HepG2 (cell line): ENCODE data around the gene FOSL2. TPM values are rescaled to one million over a fixed set of nuclear protein-coding genes. Genes with fewer than 3 reads are reported as not detected.

Experiments used
- ARNT ChIP-seq: fragments of 450-650 bp; IDR thresholded peaks from 2 replicates; pipeline ENCODE4 v1.6.1; 2017
- ATF2 ChIP-seq: sonication (generic); formaldehyde crosslinking; IDR thresholded peaks from 2 replicates; pipeline ENCODE4 v1.4.0; 2020; ENCODE audit warnings: missing genetic modification reagents
- CREB3 ChIP-seq: sonication (generic); formaldehyde crosslinking; IDR thresholded peaks from 2 replicates; pipeline ENCODE4 v1.5.0; 2020; ENCODE audit warnings: missing genetic modification reagents
- FIP1L1 ChIP-seq: fragments of 200-400 bp; formaldehyde crosslinking; IDR thresholded peaks from 2 replicates; pipeline ENCODE4 v1.6.1; 2018; ENCODE audit warnings: low read depth, mild to moderate bottlenecking, low read length, moderate library complexity, borderline replicate concordance; ENCODE audit not compliant: insufficient read depth
- MTF2 ChIP-seq: sonication (generic); formaldehyde crosslinking; IDR thresholded peaks from 2 replicates; pipeline ENCODE4 v1.5.0; 2020; ENCODE audit warnings: missing genetic modification reagents, borderline replicate concordance
- RFX5 ChIP-seq: IDR thresholded peaks from 2 replicates; pipeline ENCODE4 v1.6.1; 2011; ENCODE audit warnings: low read depth, low read length, improper control_type of control experiment
- ZNF441 ChIP-seq: sonication (generic); formaldehyde crosslinking; IDR thresholded peaks from 2 replicates; pipeline ENCODE4 v1.7.0; 2021; ENCODE audit warnings: missing genetic modification reagents, borderline replicate concordance
- ZNF510 ChIP-seq: sonication (generic); formaldehyde crosslinking; IDR thresholded peaks from 2 replicates; pipeline ENCODE4 v1.4.0; 2020; ENCODE audit warnings: low read depth, mild to moderate bottlenecking, missing genetic modification reagents
- ZNF709 ChIP-seq: sonication (generic); formaldehyde crosslinking; IDR thresholded peaks from 2 replicates; pipeline ENCODE4 v1.5.0; 2020; ENCODE audit warnings: mild to moderate bottlenecking, missing genetic modification reagents
- polyA plus RNA-seq, 8 experiments: library from polyadenylated mRNA; depleted of rRNA in 3 of 8; stranded (reverse) in 7 of 8; unstranded in 1 of 8; fragments of >200 nt; fragmentation: Illumina TruSeq in 4 of 8; extraction: Trizol in 4 of 8; gene quantifications; 2 replicates each; pipeline versions ENCODE4 v1.2.1 to v1.2.3, GENCODE V29; 2011 to 2016; ENCODE audit warnings: low read depth in 4 of 8, missing spikeins in 1 of 8, mixed read lengths in 1 of 8; ENCODE audit not compliant: insufficient read depth in 1 of 8
- total RNA-seq, 5 experiments: library from RNA; depleted of rRNA; stranded (reverse); fragments of >200 nt; fragmentation: Illumina TruSeq; extraction: Trizol; gene quantifications; 2 replicates each; pipeline ENCODE4 v1.2.3, GENCODE V29; 2016; ENCODE audit warnings: low read depth in 1 of 5
- TF ChIP-seq, protein P1 (sequence below): sonication (generic); formaldehyde crosslinking; IDR thresholded peaks from 2 replicates; pipeline ENCODE4 v1.5.0; 2020; ENCODE audit warnings: mild to moderate bottlenecking, missing genetic modification reagents, borderline replicate concordance

FOSL2 gene
- total and polyA plus RNA-seq, 2 of the 13 experiments (the other 11 are each of a cell fraction or from before 2014, with no cell fraction given): 3.4 to 18.1 TPM

- TF ChIP-seq CREB3 (CRISPR knock-in tag) (no peak), ARNT (no peak), MTF2 (no peak), RFX5 (no peak), ZNF510 (CRISPR knock-in tag) (no peak), ZNF441 (CRISPR knock-in tag) (no peak), FIP1L1 (no peak), ATF2 (CRISPR knock-in tag) (no peak), ZNF709 (CRISPR knock-in tag) (no peak)
- TF ChIP-seq, protein P1, sequence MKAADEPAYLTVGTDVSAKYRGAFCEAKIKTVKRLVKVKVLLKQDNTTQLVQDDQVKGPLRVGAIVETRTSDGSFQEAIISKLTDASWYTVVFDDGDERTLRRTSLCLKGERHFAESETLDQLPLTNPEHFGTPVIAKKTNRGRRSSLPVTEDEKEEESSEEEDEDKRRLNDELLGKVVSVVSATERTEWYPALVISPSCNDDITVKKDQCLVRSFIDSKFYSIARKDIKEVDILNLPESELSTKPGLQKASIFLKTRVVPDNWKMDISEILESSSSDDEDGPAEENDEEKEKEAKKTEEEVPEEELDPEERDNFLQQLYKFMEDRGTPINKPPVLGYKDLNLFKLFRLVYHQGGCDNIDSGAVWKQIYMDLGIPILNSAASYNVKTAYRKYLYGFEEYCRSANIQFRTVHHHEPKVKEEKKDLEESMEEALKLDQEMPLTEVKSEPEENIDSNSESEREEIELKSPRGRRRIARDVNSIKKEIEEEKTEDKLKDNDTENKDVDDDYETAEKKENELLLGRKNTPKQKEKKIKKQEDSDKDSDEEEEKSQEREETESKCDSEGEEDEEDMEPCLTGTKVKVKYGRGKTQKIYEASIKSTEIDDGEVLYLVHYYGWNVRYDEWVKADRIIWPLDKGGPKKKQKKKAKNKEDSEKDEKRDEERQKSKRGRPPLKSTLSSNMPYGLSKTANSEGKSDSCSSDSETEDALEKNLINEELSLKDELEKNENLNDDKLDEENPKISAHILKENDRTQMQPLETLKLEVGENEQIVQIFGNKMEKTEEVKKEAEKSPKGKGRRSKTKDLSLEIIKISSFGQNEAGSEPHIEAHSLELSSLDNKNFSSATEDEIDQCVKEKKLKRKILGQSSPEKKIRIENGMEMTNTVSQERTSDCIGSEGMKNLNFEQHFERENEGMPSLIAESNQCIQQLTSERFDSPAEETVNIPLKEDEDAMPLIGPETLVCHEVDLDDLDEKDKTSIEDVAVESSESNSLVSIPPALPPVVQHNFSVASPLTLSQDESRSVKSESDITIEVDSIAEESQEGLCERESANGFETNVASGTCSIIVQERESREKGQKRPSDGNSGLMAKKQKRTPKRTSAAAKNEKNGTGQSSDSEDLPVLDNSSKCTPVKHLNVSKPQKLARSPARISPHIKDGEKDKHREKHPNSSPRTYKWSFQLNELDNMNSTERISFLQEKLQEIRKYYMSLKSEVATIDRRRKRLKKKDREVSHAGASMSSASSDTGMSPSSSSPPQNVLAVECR (CRISPR knock-in tag): peak; percentile 11; the same call in 1 of the 2 replicates
Measured at GRCh38 chr2:28355521-28356094, 37.0 kb upstream of the FOSL2 start (continued).
